MM.1S (cell line): Measurements from ENCODE around the gene PRKG1.

Experiments
- EZH2 ChIP-seq: fragments of 300-600 bp; sonication (generic); optimal IDR thresholded peaks from 2 replicates; pipeline ENCODE3; 2017; ENCODE audit warnings: low read depth, mild to moderate bottlenecking, antibody characterized with exemption, low read length, mixed read lengths
- EZH2phosphoT487 ChIP-seq: fragments of 300-600 bp; sonication (generic); IDR thresholded peaks from 2 replicates; pipeline ENCODE4 v1.6.1; 2018; ENCODE audit warnings: antibody characterized with exemption, low read length
- TF ChIP-seq, protein P1 (sequence below): fragments of 300-600 bp; sonication (generic); IDR thresholded peaks from 2 replicates; pipeline ENCODE4 v1.5.1; 2016; ENCODE audit warnings: antibody characterized with exemption, low read length, mixed read lengths

DNA sequence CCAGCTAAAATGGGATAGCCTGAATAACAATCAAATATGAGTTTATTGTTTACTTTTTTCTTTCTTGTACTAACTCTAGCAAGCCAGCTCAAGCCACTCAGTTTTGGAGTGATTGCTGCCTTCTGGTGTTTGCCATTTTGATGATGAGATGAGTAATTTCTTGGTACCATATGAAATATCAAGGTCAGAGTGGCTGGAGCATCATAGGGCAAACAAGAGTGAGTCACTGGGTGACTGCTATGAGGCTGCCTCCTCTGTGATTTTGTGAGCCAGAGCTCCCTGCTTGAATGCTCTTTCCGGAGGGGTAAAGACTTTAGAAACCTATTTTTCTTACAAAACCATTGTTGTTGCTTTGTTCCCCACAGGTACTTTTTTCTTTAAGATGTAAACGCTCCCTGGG is 295.6 kb downstream of the PRKG1 start:
- TF ChIP-seq, protein P1, sequence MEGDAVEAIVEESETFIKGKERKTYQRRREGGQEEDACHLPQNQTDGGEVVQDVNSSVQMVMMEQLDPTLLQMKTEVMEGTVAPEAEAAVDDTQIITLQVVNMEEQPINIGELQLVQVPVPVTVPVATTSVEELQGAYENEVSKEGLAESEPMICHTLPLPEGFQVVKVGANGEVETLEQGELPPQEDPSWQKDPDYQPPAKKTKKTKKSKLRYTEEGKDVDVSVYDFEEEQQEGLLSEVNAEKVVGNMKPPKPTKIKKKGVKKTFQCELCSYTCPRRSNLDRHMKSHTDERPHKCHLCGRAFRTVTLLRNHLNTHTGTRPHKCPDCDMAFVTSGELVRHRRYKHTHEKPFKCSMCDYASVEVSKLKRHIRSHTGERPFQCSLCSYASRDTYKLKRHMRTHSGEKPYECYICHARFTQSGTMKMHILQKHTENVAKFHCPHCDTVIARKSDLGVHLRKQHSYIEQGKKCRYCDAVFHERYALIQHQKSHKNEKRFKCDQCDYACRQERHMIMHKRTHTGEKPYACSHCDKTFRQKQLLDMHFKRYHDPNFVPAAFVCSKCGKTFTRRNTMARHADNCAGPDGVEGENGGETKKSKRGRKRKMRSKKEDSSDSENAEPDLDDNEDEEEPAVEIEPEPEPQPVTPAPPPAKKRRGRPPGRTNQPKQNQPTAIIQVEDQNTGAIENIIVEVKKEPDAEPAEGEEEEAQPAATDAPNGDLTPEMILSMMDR: no peak
- TF ChIP-seq EZH2: no peak
- TF ChIP-seq EZH2phosphoT487: no peak
